NCI-H2196 (cell line): ENCODE results near the gene LRRC8C.

Source experiments
- DNase-seq: peaks from one replicate; lab custom pipeline; 2025; ENCODE audit not compliant: unreplicated experiment; lab: John Stamatoyannopoulos, UW

LRRC8C gene

DNA sequence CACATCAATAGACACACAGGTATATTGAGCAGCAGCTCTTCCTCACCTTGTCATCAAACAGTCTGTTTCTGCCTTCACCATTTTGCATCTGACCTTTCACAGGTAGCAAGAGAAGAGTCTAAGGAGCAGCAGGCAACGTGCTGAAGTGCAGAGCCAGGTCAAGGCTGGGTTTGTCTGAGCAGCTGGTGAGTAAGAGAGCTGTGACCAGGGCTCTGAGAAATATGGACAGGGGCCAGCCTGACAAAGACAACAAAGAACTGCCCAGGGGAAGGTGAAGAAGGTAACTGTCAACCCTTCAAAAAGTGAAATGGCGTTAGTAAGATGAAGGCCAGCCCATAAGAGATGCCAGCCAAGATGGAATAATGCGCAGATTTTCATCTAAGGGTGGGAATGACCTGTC is 129.0 kb downstream of the LRRC8C start:
- no peak for DNase-seq

DNA sequence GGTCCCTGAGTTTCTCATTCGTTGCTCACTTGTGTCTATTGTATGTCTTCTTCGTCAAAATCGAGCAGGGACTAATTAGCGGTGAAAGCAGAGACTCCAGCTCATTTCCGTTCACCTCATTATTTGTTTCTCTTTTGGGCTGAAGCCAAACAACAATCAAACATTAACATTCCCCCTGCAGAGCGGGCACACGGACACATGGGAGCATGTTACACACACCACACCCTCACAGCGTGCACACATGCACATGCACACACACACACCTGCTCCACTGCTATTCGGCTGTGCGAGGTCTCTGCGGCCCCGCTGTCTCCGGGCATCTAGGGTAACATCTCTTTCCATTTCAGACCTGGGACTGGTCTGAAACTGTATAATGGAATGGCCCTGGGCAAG is 129.5 kb downstream of the LRRC8C start:
- peak; percentile 35 for DNase-seq

DNA sequence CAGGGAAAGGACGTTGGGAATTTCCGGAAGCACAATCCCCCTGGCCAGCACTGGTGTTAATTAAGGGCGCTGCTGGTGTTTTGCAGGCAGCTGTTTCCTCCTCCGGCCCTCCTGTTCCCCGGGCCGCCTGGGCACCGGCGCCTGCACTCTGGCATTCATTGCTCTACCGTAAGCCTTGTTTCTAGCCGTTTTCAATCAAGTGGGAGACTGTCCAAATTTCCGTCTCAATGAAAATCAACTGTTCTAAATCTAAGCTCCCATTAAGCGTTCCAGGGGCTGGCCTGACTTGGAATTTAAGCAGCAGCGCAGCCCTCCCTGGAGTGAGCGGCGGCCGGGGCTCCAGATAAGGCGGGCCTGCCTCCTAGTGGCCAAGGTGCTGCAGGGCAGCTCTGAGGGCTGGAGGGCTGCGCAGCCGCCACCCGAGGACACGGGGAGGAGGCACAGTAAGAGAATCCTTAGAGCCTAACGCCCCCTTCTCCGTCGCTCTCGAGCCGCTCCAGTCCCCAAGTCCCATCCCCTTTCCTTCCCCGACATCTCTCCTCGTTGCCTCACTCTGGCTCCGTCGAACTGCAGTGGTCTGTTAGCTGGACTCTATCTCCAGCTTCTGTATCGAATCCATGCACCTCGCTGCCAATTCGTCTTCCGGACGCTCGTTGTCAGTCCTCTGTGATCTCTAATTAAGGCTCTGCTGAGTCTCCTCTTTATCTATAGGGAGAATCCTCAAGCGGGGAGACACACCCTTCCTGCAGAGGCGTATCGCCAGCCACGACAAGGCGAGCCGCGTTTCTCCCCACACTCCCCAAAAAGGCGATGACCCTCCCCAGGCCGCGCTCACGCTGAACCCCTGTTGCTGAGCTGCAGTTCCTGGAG is 130.1 kb downstream of the LRRC8C start:
- DNase-seq: peak; percentile 84

DNA sequence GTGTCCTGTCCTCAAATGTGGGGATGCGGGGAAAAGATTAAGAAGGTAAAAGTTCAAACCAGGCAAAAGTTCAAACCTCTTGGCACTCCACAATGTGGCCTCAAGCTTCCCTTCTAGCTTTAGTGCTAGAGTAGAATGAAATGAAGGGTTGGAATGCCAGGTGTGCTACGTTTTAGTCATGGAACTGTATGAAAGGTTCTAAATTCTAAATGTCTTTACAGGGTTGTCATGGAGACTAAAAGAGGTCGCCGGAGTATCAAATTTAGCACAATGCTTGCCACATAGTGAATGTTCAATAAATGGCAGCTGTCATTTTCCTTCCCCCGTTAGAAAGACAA is 130.7 kb downstream of the LRRC8C start:
- DNase-seq: no peak

DNA sequence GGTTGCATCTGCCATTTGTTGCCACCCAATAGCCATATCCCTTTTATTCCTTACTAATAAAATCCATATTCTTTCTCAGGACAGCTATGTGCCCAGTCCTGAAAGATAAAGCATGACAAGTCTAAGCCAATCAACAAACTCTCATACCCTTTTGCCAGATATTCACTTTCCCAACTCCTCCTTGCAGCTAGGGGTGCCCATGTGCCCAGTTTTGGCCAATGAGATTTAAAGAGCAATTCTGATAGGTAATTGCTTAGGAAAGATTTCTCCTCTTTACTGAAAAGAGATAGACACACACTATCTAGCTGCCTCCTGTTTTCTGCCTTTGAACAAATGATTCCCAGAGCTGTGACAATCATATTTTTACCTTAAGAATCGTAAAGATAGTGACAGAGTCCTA is 132.9 kb downstream of the LRRC8C start:
- DNase-seq: no peak

DNA sequence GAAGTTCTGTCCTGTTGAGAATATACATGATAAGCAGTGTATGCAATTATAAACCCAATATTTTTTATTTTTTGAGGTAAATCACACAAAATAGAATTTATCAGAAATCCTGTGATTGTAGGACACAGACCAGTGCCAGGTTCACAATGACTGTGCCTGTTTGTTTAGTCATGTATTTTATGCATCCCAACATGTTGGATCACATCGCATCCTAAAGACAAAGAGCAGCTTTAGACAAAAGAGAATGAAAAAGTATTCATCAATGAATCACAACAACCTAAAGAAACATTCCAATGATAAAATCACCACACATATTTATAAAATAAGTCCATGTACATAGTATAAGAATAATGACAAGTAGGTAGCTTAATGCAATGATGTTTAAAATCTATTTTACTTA is 134.7 kb downstream of the LRRC8C start:
- DNase-seq: no peak
